Measurements from ENCODE around the gene GABARAP. TPM values are rescaled to one million over a fixed set of nuclear protein-coding genes. Genes with fewer than 3 reads are reported as not detected.

Gene GABARAP
- total and polyA plus RNA-seq, 2 of the 8 experiments (the other 6 are each of a cell fraction or from before 2014, with no cell fraction given): 252 to 581 TPM

DNA sequence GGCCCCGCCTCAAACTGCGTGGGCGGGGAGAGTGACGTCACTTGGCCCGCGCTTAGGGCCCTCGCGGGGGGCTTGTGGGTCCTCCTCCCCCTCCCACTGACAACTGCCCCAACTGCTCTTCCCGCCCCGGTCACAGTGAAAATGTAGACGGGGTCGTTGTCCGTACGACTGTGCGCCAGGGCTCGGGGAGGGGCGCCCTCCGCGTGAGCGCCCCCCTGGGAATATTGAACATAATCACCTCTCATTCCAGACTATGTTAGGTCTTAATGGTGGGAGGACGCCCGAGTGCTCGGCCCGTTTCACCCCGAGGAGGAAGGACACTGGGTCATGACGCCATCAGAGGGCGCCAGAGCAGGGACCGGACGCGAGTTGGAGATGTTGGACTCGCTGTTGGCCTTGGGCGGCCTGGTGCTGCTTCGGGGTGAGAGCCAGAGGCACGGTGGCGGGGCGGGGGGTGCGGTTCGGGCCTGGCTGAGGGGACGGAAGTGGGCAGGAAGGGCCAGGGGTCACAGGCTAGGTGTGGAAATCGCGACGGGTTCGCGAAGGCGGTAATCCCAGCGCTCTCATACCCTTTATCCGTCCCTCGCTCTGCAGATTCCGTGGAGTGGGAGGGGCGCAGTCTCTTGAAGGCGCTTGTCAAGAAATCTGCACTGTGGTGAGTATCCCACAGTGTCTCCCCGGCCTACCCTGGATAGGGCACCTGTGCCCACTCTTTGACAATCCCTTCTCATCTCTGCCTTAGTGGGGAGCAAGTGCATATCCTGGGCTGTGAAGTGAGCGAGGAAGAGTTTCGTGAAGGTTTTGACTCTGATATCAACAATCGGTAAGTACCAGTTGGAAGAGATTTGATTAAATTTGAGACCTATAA, 10.2 kb upstream of the GABARAP start, which contains the start of gene ELP5 (continued):
- TF ChIP-seq, protein P1, sequence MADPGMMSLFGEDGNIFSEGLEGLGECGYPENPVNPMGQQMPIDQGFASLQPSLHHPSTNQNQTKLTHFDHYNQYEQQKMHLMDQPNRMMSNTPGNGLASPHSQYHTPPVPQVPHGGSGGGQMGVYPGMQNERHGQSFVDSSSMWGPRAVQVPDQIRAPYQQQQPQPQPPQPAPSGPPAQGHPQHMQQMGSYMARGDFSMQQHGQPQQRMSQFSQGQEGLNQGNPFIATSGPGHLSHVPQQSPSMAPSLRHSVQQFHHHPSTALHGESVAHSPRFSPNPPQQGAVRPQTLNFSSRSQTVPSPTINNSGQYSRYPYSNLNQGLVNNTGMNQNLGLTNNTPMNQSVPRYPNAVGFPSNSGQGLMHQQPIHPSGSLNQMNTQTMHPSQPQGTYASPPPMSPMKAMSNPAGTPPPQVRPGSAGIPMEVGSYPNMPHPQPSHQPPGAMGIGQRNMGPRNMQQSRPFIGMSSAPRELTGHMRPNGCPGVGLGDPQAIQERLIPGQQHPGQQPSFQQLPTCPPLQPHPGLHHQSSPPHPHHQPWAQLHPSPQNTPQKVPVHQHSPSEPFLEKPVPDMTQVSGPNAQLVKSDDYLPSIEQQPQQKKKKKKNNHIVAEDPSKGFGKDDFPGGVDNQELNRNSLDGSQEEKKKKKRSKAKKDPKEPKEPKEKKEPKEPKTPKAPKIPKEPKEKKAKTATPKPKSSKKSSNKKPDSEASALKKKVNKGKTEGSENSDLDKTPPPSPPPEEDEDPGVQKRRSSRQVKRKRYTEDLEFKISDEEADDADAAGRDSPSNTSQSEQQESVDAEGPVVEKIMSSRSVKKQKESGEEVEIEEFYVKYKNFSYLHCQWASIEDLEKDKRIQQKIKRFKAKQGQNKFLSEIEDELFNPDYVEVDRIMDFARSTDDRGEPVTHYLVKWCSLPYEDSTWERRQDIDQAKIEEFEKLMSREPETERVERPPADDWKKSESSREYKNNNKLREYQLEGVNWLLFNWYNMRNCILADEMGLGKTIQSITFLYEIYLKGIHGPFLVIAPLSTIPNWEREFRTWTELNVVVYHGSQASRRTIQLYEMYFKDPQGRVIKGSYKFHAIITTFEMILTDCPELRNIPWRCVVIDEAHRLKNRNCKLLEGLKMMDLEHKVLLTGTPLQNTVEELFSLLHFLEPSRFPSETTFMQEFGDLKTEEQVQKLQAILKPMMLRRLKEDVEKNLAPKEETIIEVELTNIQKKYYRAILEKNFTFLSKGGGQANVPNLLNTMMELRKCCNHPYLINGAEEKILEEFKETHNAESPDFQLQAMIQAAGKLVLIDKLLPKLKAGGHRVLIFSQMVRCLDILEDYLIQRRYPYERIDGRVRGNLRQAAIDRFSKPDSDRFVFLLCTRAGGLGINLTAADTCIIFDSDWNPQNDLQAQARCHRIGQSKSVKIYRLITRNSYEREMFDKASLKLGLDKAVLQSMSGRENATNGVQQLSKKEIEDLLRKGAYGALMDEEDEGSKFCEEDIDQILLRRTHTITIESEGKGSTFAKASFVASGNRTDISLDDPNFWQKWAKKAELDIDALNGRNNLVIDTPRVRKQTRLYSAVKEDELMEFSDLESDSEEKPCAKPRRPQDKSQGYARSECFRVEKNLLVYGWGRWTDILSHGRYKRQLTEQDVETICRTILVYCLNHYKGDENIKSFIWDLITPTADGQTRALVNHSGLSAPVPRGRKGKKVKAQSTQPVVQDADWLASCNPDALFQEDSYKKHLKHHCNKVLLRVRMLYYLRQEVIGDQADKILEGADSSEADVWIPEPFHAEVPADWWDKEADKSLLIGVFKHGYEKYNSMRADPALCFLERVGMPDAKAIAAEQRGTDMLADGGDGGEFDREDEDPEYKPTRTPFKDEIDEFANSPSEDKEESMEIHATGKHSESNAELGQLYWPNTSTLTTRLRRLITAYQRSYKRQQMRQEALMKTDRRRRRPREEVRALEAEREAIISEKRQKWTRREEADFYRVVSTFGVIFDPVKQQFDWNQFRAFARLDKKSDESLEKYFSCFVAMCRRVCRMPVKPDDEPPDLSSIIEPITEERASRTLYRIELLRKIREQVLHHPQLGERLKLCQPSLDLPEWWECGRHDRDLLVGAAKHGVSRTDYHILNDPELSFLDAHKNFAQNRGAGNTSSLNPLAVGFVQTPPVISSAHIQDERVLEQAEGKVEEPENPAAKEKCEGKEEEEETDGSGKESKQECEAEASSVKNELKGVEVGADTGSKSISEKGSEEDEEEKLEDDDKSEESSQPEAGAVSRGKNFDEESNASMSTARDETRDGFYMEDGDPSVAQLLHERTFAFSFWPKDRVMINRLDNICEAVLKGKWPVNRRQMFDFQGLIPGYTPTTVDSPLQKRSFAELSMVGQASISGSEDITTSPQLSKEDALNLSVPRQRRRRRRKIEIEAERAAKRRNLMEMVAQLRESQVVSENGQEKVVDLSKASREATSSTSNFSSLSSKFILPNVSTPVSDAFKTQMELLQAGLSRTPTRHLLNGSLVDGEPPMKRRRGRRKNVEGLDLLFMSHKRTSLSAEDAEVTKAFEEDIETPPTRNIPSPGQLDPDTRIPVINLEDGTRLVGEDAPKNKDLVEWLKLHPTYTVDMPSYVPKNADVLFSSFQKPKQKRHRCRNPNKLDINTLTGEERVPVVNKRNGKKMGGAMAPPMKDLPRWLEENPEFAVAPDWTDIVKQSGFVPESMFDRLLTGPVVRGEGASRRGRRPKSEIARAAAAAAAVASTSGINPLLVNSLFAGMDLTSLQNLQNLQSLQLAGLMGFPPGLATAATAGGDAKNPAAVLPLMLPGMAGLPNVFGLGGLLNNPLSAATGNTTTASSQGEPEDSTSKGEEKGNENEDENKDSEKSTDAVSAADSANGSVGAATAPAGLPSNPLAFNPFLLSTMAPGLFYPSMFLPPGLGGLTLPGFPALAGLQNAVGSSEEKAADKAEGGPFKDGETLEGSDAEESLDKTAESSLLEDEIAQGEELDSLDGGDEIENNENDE (IDR thresholded peaks at IDR 0.05; ENCODE audit: insufficient replicate concordance, low read length): no peak
- TF ChIP-seq HDAC2 (IDR thresholded peaks at IDR 0.05; ENCODE audit: borderline replicate concordance in 1 of 2, low read depth in 2 of 2, low read length in 2 of 2): 0 out of 4 replicates have a peak, but pooled peaks of 1 of the 2 experiments have one; percentile 32
- TF ChIP-seq, protein P2, sequence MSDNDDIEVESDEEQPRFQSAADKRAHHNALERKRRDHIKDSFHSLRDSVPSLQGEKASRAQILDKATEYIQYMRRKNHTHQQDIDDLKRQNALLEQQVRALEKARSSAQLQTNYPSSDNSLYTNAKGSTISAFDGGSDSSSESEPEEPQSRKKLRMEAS (IDR thresholded peaks at IDR 0.05): peak; percentile 77
- no peak for TF ChIP-seq TEAD4 (IDR thresholded peaks at IDR 0.05; ENCODE audit: low read depth, low read length)
- no peak for TF ChIP-seq FOSL1 (IDR thresholded peaks at IDR 0.05; ENCODE audit: insufficient read depth, low read depth, low read length)
- TF ChIP-seq BACH1 (IDR thresholded peaks at IDR 0.05; ENCODE audit: low read length): 0 out of 2 replicates have a peak, but pooled peaks have one; percentile 20
- TF ChIP-seq KDM5A (IDR thresholded peaks at IDR 0.05; ENCODE audit: low read length): peak; percentile 71
- peak; percentile 70 for TF ChIP-seq PHF8 (conservative IDR thresholded peaks at IDR 0.05; ENCODE audit: low read depth, low read length)
- peak; percentile 97 for TF ChIP-seq CREB1 (IDR thresholded peaks at IDR 0.05)
